Lung (tissue), 13 donors: ENCODE measurements around the gene NCOR1. TPM values are rescaled to one million over a fixed set of nuclear protein-coding genes. Genes with fewer than 3 reads are reported as not detected.

Experiments
- ATAC-seq: fragments of 200-7000 bp; cut with Tn5 transposase; one replicate; pipeline ENCODE4 v1.9.1; 2020; ENCODE audit warnings: moderate number of reproducible peaks; ENCODE audit not compliant: insufficient read depth, low FRiP score
- DNase-seq, 3 donors: peaks; one replicate each; pipeline ENCODE4 v3.0.0-alpha.2; 2013 to 2017
- H3K27ac ChIP-seq, 2 donors: one replicate each; pipeline ENCODE4 v1.5.1; 2013; ENCODE audit warnings: mild to moderate bottlenecking in 2 of 2, moderate library complexity in 2 of 2, control low read depth in 1 of 2, inconsistent platforms in 1 of 2, low read depth in 1 of 2, low read length in 1 of 2
- H3K27me3 ChIP-seq, 3 donors: one replicate each; pipeline ENCODE4 v1.5.1; 2013; ENCODE audit warnings: low read length in 2 of 3; ENCODE audit not compliant: control insufficient read depth in 3 of 3, insufficient read depth in 3 of 3
- H3K36me3 ChIP-seq, 4 donors: one replicate each; pipeline ENCODE4 v1.5.1; 2013; ENCODE audit warnings: low read length in 4 of 4, mild to moderate bottlenecking in 1 of 4, moderate library complexity in 1 of 4; ENCODE audit not compliant: control insufficient read depth in 4 of 4, insufficient read depth in 4 of 4
- H3K4me1 ChIP-seq, 5 donors: one replicate each; pipeline ENCODE4 v1.5.1; 2013; ENCODE audit warnings: low read length in 5 of 5, mild to moderate bottlenecking in 2 of 5, moderate library complexity in 1 of 5; ENCODE audit not compliant: control insufficient read depth in 5 of 5, insufficient read depth in 5 of 5
- H3K4me3 ChIP-seq: one replicate; pipeline ENCODE4 v1.5.1; 2013; ENCODE audit warnings: mild to moderate bottlenecking, control low read depth, moderate library complexity
- H3K9ac ChIP-seq, 2 donors: one replicate each; pipeline ENCODE4 v1.5.1; 2013; ENCODE audit warnings: low read length in 2 of 2, control low read depth in 1 of 2; ENCODE audit not compliant: insufficient read depth in 1 of 2
- H3K9me3 ChIP-seq, 4 donors: one replicate each; pipeline ENCODE4 v1.5.1; 2013; ENCODE audit warnings: low read length in 3 of 4, mild to moderate bottlenecking in 1 of 4, moderate library complexity in 1 of 4; ENCODE audit not compliant: control insufficient read depth in 4 of 4, insufficient read depth in 3 of 4
- CTCF ChIP-seq: IDR thresholded peaks from 2 replicates; pipeline ENCODE4 v1.5.1; 2012; ENCODE audit warnings: mild to moderate bottlenecking; ENCODE audit errors: control extremely low read depth, extremely low read depth
- WGBS, 2 donors: extraction: QIAGEN DNeasy Blood & Tissue Kit; methylation state at CpG; one replicate each; pipeline ENCODE4 v1.1.7; 2013; 5-methylcytosine and 5-hydroxymethylcytosine counted together
- polyA plus RNA-seq, 2 donors: library from polyadenylated mRNA; stranded (reverse); fragments of 200-250 nt; gene quantifications; one replicate each; pipeline ENCODE4 v1.2.1, GENCODE V29; 2013
- small RNA-seq: library from RNA; depleted of rRNA; stranded (forward); fragments of <200 nt; gene quantifications from one replicate; pipeline ENCODE3, GENCODE V24; 2014; ENCODE audit warnings: low replicate concordance
- total RNA-seq, 2 donors: library from RNA; depleted of rRNA in 1 of 2; stranded (reverse); fragments of >200 nt in 1 of 2; gene quantifications; one replicate each; pipeline ENCODE4 v1.2.1, GENCODE V29; 2014 to 2021
- donor health status: control.
- donor health status: control.
- donor health status: Bipolar disorder and iron deficiency.
- donor health status: healthy.
- donor health status: DM: yes; HTN: yes; CAD: no.

Gene NCOR1
- total and polyA plus RNA-seq, 4 donors: 31.9 to 201 (median 80.3) TPM

DNA sequence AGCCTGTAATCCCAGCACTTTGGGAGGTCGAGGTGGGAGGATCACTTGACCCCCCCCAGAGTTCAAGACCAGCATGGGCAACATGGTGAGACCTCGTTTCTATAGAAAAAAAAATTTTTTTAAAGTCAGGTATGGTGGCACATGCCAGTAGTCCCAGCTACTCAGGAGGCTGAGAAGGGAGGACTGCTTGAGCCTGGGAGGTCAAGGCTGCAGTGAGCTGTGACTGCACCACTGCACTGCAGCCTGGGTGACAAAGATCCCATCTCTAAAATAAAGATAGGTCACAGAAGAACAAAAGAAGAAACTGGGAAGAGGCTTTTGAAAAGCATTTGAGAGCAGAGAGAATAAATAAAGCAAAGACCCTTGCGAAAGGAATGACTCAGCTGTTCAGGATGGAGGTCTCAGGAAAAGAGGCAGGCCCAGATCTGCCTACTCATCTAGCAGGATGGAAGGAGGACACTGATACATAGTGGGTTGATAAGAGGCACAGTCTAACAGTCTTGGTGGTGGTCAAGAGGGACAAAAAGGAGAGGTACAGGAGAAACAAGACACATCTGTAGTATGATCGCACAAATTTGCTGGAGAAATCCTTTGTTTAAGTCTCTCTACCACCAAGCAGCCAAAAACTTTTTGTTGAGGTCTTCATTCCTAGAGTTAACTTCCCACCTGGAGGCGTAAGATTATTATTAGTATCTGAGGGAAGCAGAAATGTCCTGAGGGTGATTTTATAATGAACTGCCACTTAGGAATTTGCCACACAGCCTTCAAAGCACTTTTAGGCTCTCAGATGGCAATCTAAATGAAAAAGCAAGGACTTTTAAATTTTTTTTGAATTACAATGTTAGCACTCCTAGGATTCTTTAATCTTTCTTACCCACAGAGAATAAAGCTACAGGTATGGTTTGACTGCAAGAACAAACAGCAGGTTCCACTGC lies 233.4 kb downstream of the NCOR1 start:
- ATAC-seq: no peak
- Histone ChIP-seq H3K27me3 (no peaks in the 10 kb centered on the region), H3K9ac (no peak overlapping the region), H3K36me3 (peaks cover 7 to 49% (median 24%) of the 10 kb centered on the region in 4 donors), H3K9me3 (no peaks in the 10 kb centered on the region), H3K27ac (no peak overlapping the region), H3K4me1 (no peaks in the 10 kb centered on the region), H3K4me3 (no peak overlapping the region)
- no peak for DNase-seq
- TF ChIP-seq CTCF: no peak
- 66 to 83% methylated on average over 5 of the region's 5 CpGs for WGBS, 2 donors

DNA sequence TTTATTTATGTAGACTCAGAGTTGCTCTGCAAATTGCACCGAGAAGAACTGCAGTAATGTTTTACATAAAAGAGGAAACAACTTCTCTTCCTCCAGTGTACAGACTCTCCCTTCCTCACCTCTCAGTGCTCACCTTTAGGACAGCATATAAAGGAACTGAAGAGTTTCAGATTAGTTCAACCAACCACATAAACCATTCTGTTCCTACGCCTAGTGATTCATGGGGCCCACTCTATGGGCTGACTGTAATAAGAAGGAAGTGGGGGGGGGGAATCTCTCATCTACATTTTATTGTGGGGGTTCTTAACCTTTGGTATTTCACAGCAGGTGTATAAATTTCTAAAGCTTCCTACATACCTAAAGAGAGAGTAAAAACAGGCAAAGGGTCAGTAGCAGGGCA lies 234.1 kb downstream of the NCOR1 start:
- TF ChIP-seq CTCF: no peak
- ATAC-seq (no peak), DNase-seq (no peak)

More for the DNA sequence above, 234.1 kb downstream of the NCOR1 start:
- WGBS, 2 donors: 32 to 35% methylated on average over 2 of the region's 2 CpGs
- no peaks in the 10 kb centered on the region for H3K9me3 ChIP-seq
- H3K27ac ChIP-seq: no peak overlapping the region
- no peak overlapping the region for H3K9ac ChIP-seq
- H3K36me3 ChIP-seq: peaks cover 9 to 49% (median 21%) of the 10 kb centered on the region in 4 donors
- no peak overlapping the region for H3K4me3 ChIP-seq
- H3K4me1 ChIP-seq: no peaks in the 10 kb centered on the region
- no peaks in the 10 kb centered on the region for H3K27me3 ChIP-seq

Small RNAs within 50 kb of the gene (small RNA-seq; reads per million reads assigned to genes)
- gene RNU6-314P (not detected), gene RNU6-862P (not detected)

Other genes with a start within 250 kb of the NCOR1 start
- gene ZSWIM7, start 215.8 kb downstream of the NCOR1 start, total RNA-seq: 10 to 100 TPM; 17.9 to 20.5 TPM
- 10 to 100 TPM; 36.4 to 39.1 TPM for gene ZSWIM7, start 215.8 kb downstream of the NCOR1 start, polyA plus RNA-seq
- gene TTC19, start 215.7 kb downstream of the NCOR1 start, total RNA-seq: 10 to 100 TPM; 51.1 to 80.1 TPM
- 10 to 100 TPM; 19.1 to 19.5 TPM for gene TTC19, start 215.7 kb downstream of the NCOR1 start, polyA plus RNA-seq
- gene PIGL, start 1.7 kb upstream of the NCOR1 start, total RNA-seq: 10 to 100 TPM; 30.7 to 38.1 TPM
- 10 to 100 TPM in 1 of 2 donors, 1 to 10 TPM in 1; 8.9 to 23.5 TPM for gene PIGL, start 1.7 kb upstream of the NCOR1 start, polyA plus RNA-seq
- gene CENPV, start 137.9 kb upstream of the NCOR1 start, total RNA-seq: 10 to 100 TPM; 13.9 to 16.8 TPM
- 10 to 100 TPM; 10.1 to 15.1 TPM for gene CENPV, start 137.9 kb upstream of the NCOR1 start, polyA plus RNA-seq
- gene UBB, start 165.6 kb upstream of the NCOR1 start, total RNA-seq: 1,000 to 10,000 TPM; 1,313 to 1,870 TPM
- 1,000 to 10,000 TPM in 1 of 2 donors, 100 to 1,000 TPM in 1; 602 to 1,175 TPM for gene UBB, start 165.6 kb upstream of the NCOR1 start, polyA plus RNA-seq
- gene TRPV2, start 200.0 kb upstream of the NCOR1 start, total RNA-seq: 100 to 1,000 TPM in 1 of 2 donors, 10 to 100 TPM in 1; 12.6 to 105 TPM
- gene TRPV2, start 200.0 kb upstream of the NCOR1 start, polyA plus RNA-seq: 10 to 100 TPM; 45.1 to 46.3 TPM